Subcutaneous adipose tissue (tissue), 4 donors: ENCODE results near the gene BEAN1. TPM values are rescaled to one million over a fixed set of nuclear protein-coding genes. Genes with fewer than 3 reads are reported as not detected.

Experiments used
- total RNA-seq, 4 donors: library from RNA; depleted of rRNA; stranded (reverse); fragments of >200 nt; gene quantifications; one replicate each; pipeline ENCODE4 v1.1.0, GENCODE V29; 2016
- TF ChIP-seq, protein P1 (sequence below): fragments of 450-650 bp; IDR thresholded peaks from one replicate; pipeline ENCODE4 v1.5.1; 2016; ENCODE audit warnings: low read depth, mild to moderate bottlenecking, control low read depth, antibody characterized with exemption, moderate library complexity

BEAN1 gene
- total RNA-seq, 4 donors from 2014 or later, result 0.88 TPM; not detected in 3

DNA sequence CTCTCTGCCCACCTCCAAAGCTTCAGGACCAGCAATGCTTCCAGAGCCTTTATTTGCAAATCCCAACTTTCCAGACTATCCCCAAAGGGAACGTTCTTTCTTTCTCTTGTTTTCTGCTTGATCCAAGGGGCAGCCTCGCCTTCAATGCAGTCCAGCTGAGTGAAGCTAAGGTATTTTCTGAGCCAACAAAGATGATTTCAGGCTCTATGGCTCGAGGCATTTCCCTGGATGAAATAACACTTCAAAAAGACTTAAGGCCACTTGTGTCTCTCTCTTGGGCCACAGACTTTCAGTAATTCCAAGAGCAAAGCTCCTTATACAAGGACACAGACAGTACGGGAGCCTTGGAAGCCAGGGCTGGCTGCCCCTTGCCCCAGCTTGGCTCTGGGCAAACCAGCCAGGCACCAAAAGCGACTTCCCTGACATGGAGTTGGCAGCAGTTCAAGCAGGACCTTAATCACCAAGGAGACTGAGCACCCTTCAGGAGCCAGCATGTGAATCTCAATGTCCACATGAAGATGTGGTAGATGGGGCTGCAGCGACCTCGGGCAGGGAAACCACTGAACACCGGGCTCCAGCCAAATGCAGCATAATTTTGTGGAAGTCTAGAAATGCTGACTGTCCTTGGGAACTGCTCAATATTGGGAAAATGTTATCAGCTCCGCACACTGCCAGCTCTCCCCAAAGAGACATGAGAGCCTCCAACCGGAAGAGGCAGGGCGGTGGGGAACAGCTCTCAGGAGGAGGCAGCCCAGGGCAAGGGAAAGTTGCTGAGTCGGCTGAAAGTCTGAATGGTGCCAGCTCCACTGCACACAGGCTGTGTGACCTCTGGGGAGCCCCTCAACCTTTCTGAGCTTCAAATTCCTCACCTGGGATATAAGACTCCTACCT, 83.9 kb downstream of the BEAN1 start:
- TF ChIP-seq, protein P1, sequence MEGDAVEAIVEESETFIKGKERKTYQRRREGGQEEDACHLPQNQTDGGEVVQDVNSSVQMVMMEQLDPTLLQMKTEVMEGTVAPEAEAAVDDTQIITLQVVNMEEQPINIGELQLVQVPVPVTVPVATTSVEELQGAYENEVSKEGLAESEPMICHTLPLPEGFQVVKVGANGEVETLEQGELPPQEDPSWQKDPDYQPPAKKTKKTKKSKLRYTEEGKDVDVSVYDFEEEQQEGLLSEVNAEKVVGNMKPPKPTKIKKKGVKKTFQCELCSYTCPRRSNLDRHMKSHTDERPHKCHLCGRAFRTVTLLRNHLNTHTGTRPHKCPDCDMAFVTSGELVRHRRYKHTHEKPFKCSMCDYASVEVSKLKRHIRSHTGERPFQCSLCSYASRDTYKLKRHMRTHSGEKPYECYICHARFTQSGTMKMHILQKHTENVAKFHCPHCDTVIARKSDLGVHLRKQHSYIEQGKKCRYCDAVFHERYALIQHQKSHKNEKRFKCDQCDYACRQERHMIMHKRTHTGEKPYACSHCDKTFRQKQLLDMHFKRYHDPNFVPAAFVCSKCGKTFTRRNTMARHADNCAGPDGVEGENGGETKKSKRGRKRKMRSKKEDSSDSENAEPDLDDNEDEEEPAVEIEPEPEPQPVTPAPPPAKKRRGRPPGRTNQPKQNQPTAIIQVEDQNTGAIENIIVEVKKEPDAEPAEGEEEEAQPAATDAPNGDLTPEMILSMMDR, result no peak

DNA sequence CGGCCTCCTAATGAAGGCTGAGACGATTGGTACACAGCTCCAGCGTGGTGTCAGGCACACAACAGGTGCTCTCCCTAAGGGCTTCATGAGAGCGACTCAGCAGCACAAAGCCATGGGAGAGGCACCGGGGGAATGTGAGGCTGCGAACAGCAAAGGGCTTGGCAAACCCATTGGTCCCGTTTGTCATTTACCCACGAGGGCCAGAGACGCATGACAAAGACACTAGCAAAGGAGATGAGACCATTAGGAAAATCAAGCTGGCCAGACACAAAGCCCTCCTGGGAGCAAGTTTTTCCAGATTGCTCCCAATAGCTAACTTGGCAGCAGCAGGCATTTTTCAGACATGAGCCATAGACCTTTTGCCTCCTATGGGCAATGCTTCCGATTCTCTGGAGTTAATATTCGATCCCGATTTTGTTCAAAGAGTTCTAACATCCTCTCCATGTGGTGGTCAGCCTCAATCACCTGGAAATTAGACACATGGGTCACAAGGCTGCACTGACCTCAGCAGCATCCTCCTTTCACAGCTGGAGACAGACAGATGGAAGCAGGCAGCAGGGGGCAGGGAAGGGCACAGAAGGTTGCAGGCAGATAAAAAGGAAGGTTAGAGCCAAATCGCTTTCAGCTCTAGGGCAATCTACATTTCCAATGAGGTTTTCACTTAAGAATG, 84.6 kb downstream of the BEAN1 start:
- TF ChIP-seq, protein P1, result no peak

DNA sequence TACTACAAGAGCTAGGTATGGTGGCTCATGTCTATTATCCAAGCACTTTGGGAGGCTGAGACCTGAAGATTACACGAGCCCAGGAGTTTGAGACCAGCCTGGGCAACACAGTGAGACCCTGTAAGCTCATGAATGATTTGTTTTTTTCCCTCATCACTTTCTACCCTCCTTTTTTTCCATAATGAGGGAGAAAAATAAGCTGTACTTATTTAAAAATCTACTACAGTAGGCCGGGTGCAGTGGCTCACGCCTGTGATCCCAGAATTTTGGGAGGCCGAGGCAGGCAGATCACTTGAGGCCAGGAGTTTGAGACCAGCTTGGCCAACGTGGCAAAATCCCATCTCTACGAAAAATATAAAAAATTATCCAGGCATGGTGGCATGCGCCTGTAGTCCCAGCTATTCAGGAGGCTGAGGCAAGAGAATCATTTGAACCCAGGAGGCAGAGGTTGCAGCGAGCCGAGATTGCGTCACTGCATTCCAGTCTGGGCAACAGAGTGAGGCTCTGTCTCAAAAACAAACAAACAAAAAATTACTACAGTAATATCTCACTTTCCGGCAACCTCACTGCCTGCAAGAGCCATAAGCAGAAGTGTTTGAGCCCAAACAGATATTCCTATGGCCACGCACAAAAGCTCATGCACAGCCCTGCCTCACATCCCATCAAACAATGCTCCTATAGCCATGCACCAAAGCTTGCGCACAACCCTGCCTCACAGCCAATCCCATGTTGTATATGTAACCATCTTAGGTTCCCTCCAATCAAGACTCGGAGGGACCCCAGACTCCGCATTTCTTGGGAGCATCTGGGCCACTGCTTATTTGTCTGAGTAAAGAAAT, 85.4 kb downstream of the BEAN1 start:
- TF ChIP-seq, protein P1, result no peak

DNA sequence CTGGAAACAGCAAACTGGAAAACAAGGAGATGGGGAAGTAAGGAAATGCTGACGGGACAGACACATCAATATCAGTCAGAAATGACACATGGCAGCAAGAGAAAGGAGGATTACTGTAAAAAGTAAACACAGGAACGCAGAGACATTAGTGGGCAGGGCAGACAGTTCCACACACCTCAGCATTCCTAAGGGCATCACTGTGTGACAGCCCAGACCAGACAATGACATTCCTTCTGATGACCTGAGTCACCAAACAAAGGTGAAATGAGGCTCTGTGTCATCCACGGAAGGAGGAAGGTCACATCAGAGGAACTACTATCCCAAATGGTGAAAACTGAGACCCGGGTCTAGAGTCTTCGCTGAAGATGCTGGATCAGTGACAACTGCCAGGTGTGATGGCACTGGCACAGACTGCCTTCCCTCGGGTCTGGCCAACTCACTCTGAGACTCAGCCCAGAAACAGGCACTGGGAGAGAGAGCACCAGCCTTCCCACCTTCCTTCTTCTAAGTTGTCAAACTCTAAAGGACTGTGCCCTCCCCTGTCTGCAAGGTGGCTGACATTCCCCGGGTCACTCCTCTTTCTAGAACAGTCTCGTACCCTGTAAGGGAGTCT, 86.1 kb downstream of the BEAN1 start:
- TF ChIP-seq, protein P1, result no peak

DNA sequence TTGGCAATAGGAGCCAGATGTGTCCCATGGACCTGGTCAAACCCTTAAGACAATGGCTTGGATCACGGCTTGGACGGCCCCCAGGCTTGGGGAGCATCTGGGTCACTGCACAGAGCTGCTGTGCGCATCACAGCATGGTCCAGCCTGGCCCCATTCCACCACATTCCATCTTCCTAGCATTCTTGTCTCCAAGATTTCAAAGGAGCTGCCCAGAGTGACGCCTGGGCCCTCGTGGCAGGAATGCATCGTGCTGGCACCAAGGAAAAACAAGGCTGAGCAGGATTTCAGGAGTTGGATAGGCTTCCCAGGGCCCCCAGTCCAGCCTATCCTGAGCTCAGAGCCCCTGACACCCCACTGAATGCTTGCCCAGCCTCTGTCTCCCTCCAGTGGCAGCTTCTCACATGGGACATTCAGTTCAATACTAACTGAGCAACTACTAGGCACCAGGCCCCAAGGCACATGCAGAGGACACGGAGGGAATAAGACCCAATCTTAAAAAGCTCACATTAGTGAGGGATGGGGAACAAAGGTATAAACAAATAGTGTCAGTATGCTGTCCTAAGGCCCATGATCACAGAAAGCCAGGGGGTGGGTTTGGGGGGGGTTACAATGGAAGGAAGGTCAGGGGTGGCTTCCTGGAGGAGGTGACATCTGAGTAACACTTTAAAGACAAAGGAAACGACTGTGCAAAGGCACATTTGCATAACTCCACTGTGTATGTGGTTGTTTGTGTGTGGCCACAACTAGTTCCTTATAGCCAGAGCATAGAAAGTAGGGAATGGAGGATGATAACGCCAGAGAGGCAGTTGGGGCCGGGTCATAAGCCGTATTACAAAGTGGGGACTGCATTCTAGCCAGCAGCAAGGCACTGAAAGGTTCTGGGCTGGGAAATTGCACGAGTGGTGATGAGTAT, 88.8 kb downstream of the BEAN1 start:
- TF ChIP-seq, protein P1, result no peak

DNA sequence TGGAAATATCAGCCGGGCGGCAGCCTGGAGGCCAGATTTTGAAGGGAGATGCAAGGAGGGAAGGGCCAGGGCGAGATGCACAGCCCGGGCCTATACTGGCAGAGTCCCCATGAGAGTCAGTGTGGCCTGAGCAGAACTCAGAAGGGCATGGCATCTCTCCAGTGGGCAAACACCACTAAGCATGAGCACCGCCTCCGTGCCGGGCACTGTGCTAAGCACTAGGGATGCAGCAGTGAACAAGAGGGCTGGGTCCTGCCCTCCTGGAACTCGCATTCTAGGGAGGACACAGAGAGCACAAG, 89.4 kb downstream of the BEAN1 start:
- TF ChIP-seq, protein P1, result no peak
